ENCODE data around the gene DMXL1.

The DMXL1 gene

GRCh38 chr5:119063579-119064379 lies 7.1 kb upstream of the DMXL1 start (continued):
- TF ChIP-seq ZNF555 (tag by site-specific recombination; conservative IDR thresholded peaks at IDR 0.05): no peak
- TF ChIP-seq ZNF76 (tag by site-specific recombination; IDR thresholded peaks at IDR 0.05; ENCODE audit: borderline replicate concordance, low read depth): no peak
- TF ChIP-seq ZXDB (tag by site-specific recombination; IDR thresholded peaks at IDR 0.05): peak; percentile 87
- TF ChIP-seq ZNF16 (tag by site-specific recombination; IDR thresholded peaks at IDR 0.05; ENCODE audit: low read depth): no peak
- peak; percentile 44; the same call in 1 of the 2 replicates for TF ChIP-seq ZBTB6 (tag by site-specific recombination; IDR thresholded peaks at IDR 0.05)
- TF ChIP-seq KLF9 (tag by site-specific recombination; IDR thresholded peaks at IDR 0.05; ENCODE audit: low read depth): peak; percentile 16; the same call in 1 of the 2 replicates
- no peak for TF ChIP-seq REPIN1 (tag by site-specific recombination; IDR thresholded peaks at IDR 0.05; ENCODE audit: low read depth)
- peak; percentile 71; the same call in 1 of the 2 replicates for TF ChIP-seq GFI1B (tag by site-specific recombination; IDR thresholded peaks at IDR 0.05)
- peak; percentile 96 for TF ChIP-seq ZFHX2 (tag by site-specific recombination; conservative IDR thresholded peaks at IDR 0.05)
- TF ChIP-seq GLI2 (tag by site-specific recombination; IDR thresholded peaks at IDR 0.05; ENCODE audit: borderline replicate concordance, low read depth): no peak
- TF ChIP-seq MYNN (tag by site-specific recombination; IDR thresholded peaks at IDR 0.05; ENCODE audit: borderline replicate concordance): no peak
- TF ChIP-seq ZNF660 (tag by site-specific recombination; IDR thresholded peaks at IDR 0.05): no peak
- no peak for TF ChIP-seq AEBP2 (tag by site-specific recombination; IDR thresholded peaks at IDR 0.05; ENCODE audit: borderline replicate concordance)
- TF ChIP-seq ZNF561 (tag by site-specific recombination; IDR thresholded peaks at IDR 0.05; ENCODE audit: borderline replicate concordance): 0 out of 2 replicates have a peak, but pooled peaks have one; percentile 63
- 0 out of 2 replicates have a peak, but pooled peaks have one; percentile 26 for TF ChIP-seq ZEB2 (tag by site-specific recombination; IDR thresholded peaks at IDR 0.05)
- no peak for TF ChIP-seq ZNF513 (tag by site-specific recombination; IDR thresholded peaks at IDR 0.05)
- TF ChIP-seq ZNF280C (tag by site-specific recombination; IDR thresholded peaks at IDR 0.05): no peak
- TF ChIP-seq SP7 (tag by site-specific recombination; IDR thresholded peaks at IDR 0.05): peak; percentile 81
- TF ChIP-seq ZNF521 (tag by site-specific recombination; IDR thresholded peaks at IDR 0.05): no peak
- peak; percentile 93 for TF ChIP-seq EGR2 (tag by site-specific recombination; IDR thresholded peaks at IDR 0.05; ENCODE audit: low read depth)
- no peak for TF ChIP-seq ZNF488 (tag by site-specific recombination; IDR thresholded peaks at IDR 0.05)
- TF ChIP-seq ZNF175 (tag by site-specific recombination; IDR thresholded peaks at IDR 0.05): no peak
- no peak for TF ChIP-seq ZNF792 (tag by site-specific recombination; IDR thresholded peaks at IDR 0.05)
- no peak for TF ChIP-seq ZNF148 (tag by site-specific recombination; IDR thresholded peaks at IDR 0.05; ENCODE audit: borderline replicate concordance)
- no peak for TF ChIP-seq ZNF658 (tag by site-specific recombination; IDR thresholded peaks at IDR 0.05)
- no peak for TF ChIP-seq ZNF670 (tag by site-specific recombination; IDR thresholded peaks at IDR 0.05; ENCODE audit: low read depth)
- TF ChIP-seq ZNF580 (tag by site-specific recombination; IDR thresholded peaks at IDR 0.05): peak; percentile 86; the same call in 1 of the 2 replicates
- TF ChIP-seq ZNF292 (tag by site-specific recombination; IDR thresholded peaks at IDR 0.05; ENCODE audit: borderline replicate concordance, low read depth): no peak

Measured in HEK293 (cell line).